ENCODE measurements around the gene NCKAP5. TPM values are rescaled to one million over a fixed set of nuclear protein-coding genes. Genes with fewer than 3 reads are reported as not detected.

Gene NCKAP5
- total and polyA plus RNA-seq, 2 of the 13 experiments (the other 11 are each of a cell fraction or from before 2014, with no cell fraction given), result 0.01 TPM; not detected in 1

GRCh38 chr2:133266041-133266925 lies 302.0 kb downstream of the NCKAP5 start:
- no TSS peak for BruUV-seq (replicated peaks)
- Histone ChIP-seq H3K4me3 (replicated peaks in 1 of 3; ENCODE audit: insufficient read depth in 1 of 3, low read depth in 2 of 3, low read length in 3 of 3) (no peak overlapping the region), H3K4me2 (ENCODE audit: low read depth, low read length) (no peak overlapping the region), H3K36me3 (replicated peaks in 1 of 2; ENCODE audit: control insufficient read depth in 1 of 2, insufficient read depth in 2 of 2, low read length in 2 of 2) (no peaks in the 10 kb centered on the region), H3K27ac (ENCODE audit: extremely low read length, insufficient read depth, low read length) (no peak overlapping the region), H3K27me3 (ENCODE audit: control insufficient read depth in 1 of 2, insufficient read depth in 2 of 2, low read length in 2 of 2) (0 out of 5 replicates have a peak, but pooled peaks cover 0 to 3% of the 10 kb centered on the region in 2 experiments), H4K20me1 (ENCODE audit: insufficient read depth, low read length) (no peaks in the 10 kb centered on the region), H2AFZ (ENCODE audit: low read length) (no peak overlapping the region), H3K9ac (ENCODE audit: insufficient read depth, low read depth, low read length) (no peak overlapping the region), H3K79me2 (ENCODE audit: insufficient read depth, low read length) (no peaks in the 10 kb centered on the region), H3K9me3 (ENCODE audit: low read length) (no peaks in the 10 kb centered on the region), H3K4me1 (ENCODE audit: insufficient read depth, low read length) (no peaks in the 10 kb centered on the region)
- intact Hi-C loops (cut with micrococcal nuclease; ENCODE audit: unreplicated experiment), result no loop called here
- POLR2A ChIA-PET, result no interaction called here
- no peak for DNase-seq (ENCODE audit: low spot score)
- in situ Hi-C loops (cut with HindIII; ENCODE audit: extremely low pct_ligation_motif_present, low pct_unique_long_range_greater_than_20kb), result no loop called here
- FAIRE-seq, result no peak
- ATAC-seq, result peak; percentile 62
- WGBS (ENCODE audit: low lambda C conversion rate), result 20% methylated on average over 41 of the region's 68 CpGs
- CTCF ChIA-PET (ENCODE audit: low intra/inter-chr PET ratio, low total read pairs), result no interaction called here
- TF ChIP-seq JARID2 (CRISPR knock-in tag; IDR thresholded peaks at IDR 0.05; ENCODE audit: insufficient replicate concordance), result no peak
- TF ChIP-seq HNRNPK (IDR thresholded peaks at IDR 0.05; ENCODE audit: low read depth, low read length, poor library complexity, severe bottlenecking), result peak; percentile 29

GRCh38 chr2:133265432-133265949 lies 302.8 kb downstream of the NCKAP5 start:
- POLR2A ChIA-PET, result no interaction called here
- Histone ChIP-seq H3K9me3 (ENCODE audit: low read length) (no peaks in the 10 kb centered on the region), H3K27me3 (ENCODE audit: control insufficient read depth in 1 of 2, insufficient read depth in 2 of 2, low read length in 2 of 2) (0 out of 5 replicates have a peak, but pooled peaks cover 0 to 3% of the 10 kb centered on the region in 2 experiments), H2AFZ (ENCODE audit: low read length) (no peak overlapping the region), H4K20me1 (ENCODE audit: insufficient read depth, low read length) (no peaks in the 10 kb centered on the region), H3K36me3 (replicated peaks in 1 of 2; ENCODE audit: control insufficient read depth in 1 of 2, insufficient read depth in 2 of 2, low read length in 2 of 2) (no peaks in the 10 kb centered on the region), H3K4me2 (ENCODE audit: low read depth, low read length) (no peak overlapping the region), H3K79me2 (ENCODE audit: insufficient read depth, low read length) (no peaks in the 10 kb centered on the region), H3K4me3 (replicated peaks in 1 of 3; ENCODE audit: insufficient read depth in 1 of 3, low read depth in 2 of 3, low read length in 3 of 3) (no peak overlapping the region), H3K4me1 (ENCODE audit: insufficient read depth, low read length) (no peaks in the 10 kb centered on the region), H3K9ac (ENCODE audit: insufficient read depth, low read depth, low read length) (no peak overlapping the region), H3K27ac (ENCODE audit: extremely low read length, insufficient read depth, low read length) (no peak overlapping the region)
- intact Hi-C loops (cut with micrococcal nuclease; ENCODE audit: unreplicated experiment), result no loop called here
- ATAC-seq, result peak; percentile 23; the same call in 2 of the 3 replicates
- 46% methylated on average over 12 of the region's 19 CpGs for WGBS (ENCODE audit: low lambda C conversion rate)
- no peak for FAIRE-seq
- no peak for DNase-seq (ENCODE audit: low spot score)
- BruUV-seq (replicated peaks), result no TSS peak
- in situ Hi-C loops (cut with HindIII; ENCODE audit: extremely low pct_ligation_motif_present, low pct_unique_long_range_greater_than_20kb), result no loop called here
- CTCF ChIA-PET (ENCODE audit: low intra/inter-chr PET ratio, low total read pairs), result no interaction called here
- TF ChIP-seq ZNF33A (CRISPR knock-in tag; IDR thresholded peaks at IDR 0.05; ENCODE audit: borderline replicate concordance) (no peak), NR2F1 (CRISPR knock-in tag; IDR thresholded peaks at IDR 0.05) (no peak), ZNF792 (CRISPR knock-in tag; IDR thresholded peaks at IDR 0.05) (no peak), THRA (CRISPR knock-in tag; IDR thresholded peaks at IDR 0.05; ENCODE audit: borderline replicate concordance) (no peak), ZNF34 (CRISPR knock-in tag; IDR thresholded peaks at IDR 0.05; ENCODE audit: borderline replicate concordance) (no peak), ZNF230 (CRISPR knock-in tag; IDR thresholded peaks at IDR 0.05) (no peak), MAZ (IDR thresholded peaks at IDR 0.05; ENCODE audit: borderline replicate concordance, low read depth, low read length) (no peak), MAZ (CRISPR knock-in tag; IDR thresholded peaks at IDR 0.05; ENCODE audit: low read depth) (no peak), XRCC5 (optimal IDR thresholded peaks at IDR 0.05; ENCODE audit: low read length) (no peak), SP4 (CRISPR knock-in tag; IDR thresholded peaks at IDR 0.05) (no peak), ZNF761 (CRISPR knock-in tag; conservative IDR thresholded peaks at IDR 0.05) (no peak), ATF7-NPFF (CRISPR knock-in tag; IDR thresholded peaks at IDR 0.05; ENCODE audit: low read depth) (no peak), ZMAT5 (CRISPR knock-in tag; IDR thresholded peaks at IDR 0.05; ENCODE audit: borderline replicate concordance, low read depth) (no peak), MYC (CRISPR knock-in tag; IDR thresholded peaks at IDR 0.05; ENCODE audit: borderline replicate concordance) (no peak), CEBPG (CRISPR knock-in tag; IDR thresholded peaks at IDR 0.05) (no peak)

Measured in HepG2 (cell line).